Measurements from ENCODE around the gene NHERF2.

GRCh38 chr16:1998852-1999801, 27.6 kb upstream of the NHERF2 start:
- TF ChIP-seq POLR2A (IDR thresholded peaks at IDR 0.05; ENCODE audit: low read length) = no peak
- TF ChIP-seq, protein P1, sequence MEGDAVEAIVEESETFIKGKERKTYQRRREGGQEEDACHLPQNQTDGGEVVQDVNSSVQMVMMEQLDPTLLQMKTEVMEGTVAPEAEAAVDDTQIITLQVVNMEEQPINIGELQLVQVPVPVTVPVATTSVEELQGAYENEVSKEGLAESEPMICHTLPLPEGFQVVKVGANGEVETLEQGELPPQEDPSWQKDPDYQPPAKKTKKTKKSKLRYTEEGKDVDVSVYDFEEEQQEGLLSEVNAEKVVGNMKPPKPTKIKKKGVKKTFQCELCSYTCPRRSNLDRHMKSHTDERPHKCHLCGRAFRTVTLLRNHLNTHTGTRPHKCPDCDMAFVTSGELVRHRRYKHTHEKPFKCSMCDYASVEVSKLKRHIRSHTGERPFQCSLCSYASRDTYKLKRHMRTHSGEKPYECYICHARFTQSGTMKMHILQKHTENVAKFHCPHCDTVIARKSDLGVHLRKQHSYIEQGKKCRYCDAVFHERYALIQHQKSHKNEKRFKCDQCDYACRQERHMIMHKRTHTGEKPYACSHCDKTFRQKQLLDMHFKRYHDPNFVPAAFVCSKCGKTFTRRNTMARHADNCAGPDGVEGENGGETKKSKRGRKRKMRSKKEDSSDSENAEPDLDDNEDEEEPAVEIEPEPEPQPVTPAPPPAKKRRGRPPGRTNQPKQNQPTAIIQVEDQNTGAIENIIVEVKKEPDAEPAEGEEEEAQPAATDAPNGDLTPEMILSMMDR (IDR thresholded peaks at IDR 0.05) = no peak
- no peak for TF ChIP-seq MAZ (IDR thresholded peaks at IDR 0.05; ENCODE audit: borderline replicate concordance, low read depth, low read length)
- no peak for TF ChIP-seq NPAS2 (CRISPR knock-in tag; IDR thresholded peaks at IDR 0.05; ENCODE audit: borderline replicate concordance)
- TF ChIP-seq RAD21 (conservative IDR thresholded peaks at IDR 0.05 in 1 of 2, IDR thresholded peaks at IDR 0.05 in 1 of 2) = no peak
- TF ChIP-seq TP53 (CRISPR knock-in tag; IDR thresholded peaks at IDR 0.05) = no peak
- no peak for TF ChIP-seq RNF2 (IDR thresholded peaks at IDR 0.05; ENCODE audit: borderline replicate concordance, low read depth)
- TF ChIP-seq, protein P2, sequence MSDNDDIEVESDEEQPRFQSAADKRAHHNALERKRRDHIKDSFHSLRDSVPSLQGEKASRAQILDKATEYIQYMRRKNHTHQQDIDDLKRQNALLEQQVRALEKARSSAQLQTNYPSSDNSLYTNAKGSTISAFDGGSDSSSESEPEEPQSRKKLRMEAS (IDR thresholded peaks at IDR 0.05) = no peak
- no peak for TF ChIP-seq EHMT2 (IDR thresholded peaks at IDR 0.05; ENCODE audit: low read depth)
- TF ChIP-seq CHD2 (IDR thresholded peaks at IDR 0.05; ENCODE audit: low read length, partially characterized antibody) = no peak
- no peak for TF ChIP-seq CHD4 (IDR thresholded peaks at IDR 0.05; ENCODE audit: borderline replicate concordance)
